Activated B cell treated with CpG ODN at 0.5 μM for 24 hours (primary cell): ENCODE measurements around the gene UBXN7. TPM values are rescaled to one million over a fixed set of nuclear protein-coding genes. Genes with fewer than 3 reads are reported as not detected.
"Not testable (repeated sequence)": the region's sequence is repeated elsewhere in the genome, so short reads cannot be mapped to it uniquely, and the experiment has no call there.

Experiments used
- ATAC-seq: fragments of 200-7000 bp; cut with Tn5 transposase; one replicate; pipeline ENCODE4 v1.10.0; 2021; ENCODE audit warnings: low read depth, mild to moderate bottlenecking, moderate library complexity
- CTCF ChIA-PET: fragments of 350-600 bp; sonication (Branson Sonifier 250); formaldehyde crosslinking; loops from one replicate; lab custom pipeline; 2021; ENCODE audit warnings: antibody characterized with exemption; lab: Charles Lee
- POLR2A ChIA-PET: fragments of 350-600 bp; sonication (Branson Sonifier 250); formaldehyde crosslinking; loops from one replicate; lab custom pipeline; 2021; ENCODE audit warnings: antibody characterized with exemption; lab: Charles Lee
- DNase-seq: peaks from one replicate; pipeline ENCODE4 v3.0.0; 2022
- H3K27ac Mint-ChIP-seq: one replicate; pipeline ENCODE4 v1.8.0; 2020; ENCODE audit warnings: mixed read lengths
- H3K27me3 Mint-ChIP-seq: one replicate; pipeline ENCODE4 v1.8.0; 2021; ENCODE audit warnings: mixed read lengths
- H3K36me3 Mint-ChIP-seq: one replicate; pipeline ENCODE4 v1.8.0; 2021; ENCODE audit warnings: low read depth, mixed read lengths
- H3K4me1 Mint-ChIP-seq: one replicate; pipeline ENCODE4 v1.8.0; 2021; ENCODE audit warnings: mixed read lengths
- H3K4me3 Mint-ChIP-seq: one replicate; pipeline ENCODE4 v1.8.0; 2020; ENCODE audit warnings: mild to moderate bottlenecking, mixed read lengths
- H3K9me3 Mint-ChIP-seq: one replicate; pipeline ENCODE4 v1.8.0; 2020; ENCODE audit warnings: mixed read lengths
- CTCF ChIP-seq: fragments of 200-600 bp; IDR thresholded peaks from one replicate; pipeline ENCODE4 v1.8.0; 2022; ENCODE audit warnings: antibody characterized with exemption, mild to moderate bottlenecking
- intact Hi-C: fragments of 100-400 bp; cut with micrococcal nuclease; formaldehyde crosslinking; loops from one replicate; pipeline ENCODE4 v1.15.1; 2024
- total RNA-seq: library from RNA; stranded (reverse); gene quantifications from 2 replicates; pipeline ENCODE4 v1.2.3, GENCODE V29; 2022

UBXN7 gene
- total RNA-seq, 1 donor from 2014 or later: 66.5 TPM

GRCh38 chr3:196423044-196423781, 9.0 kb downstream of the UBXN7 start:
- ATAC-seq (no peak), DNase-seq (no peak)
- POLR2A ChIA-PET: interaction anchor here (0.6 to 0.8 kb wide), 3 partner anchors 11 to 94 kb away, joined by 4 to 8 read pairs (median 8); no protein-coding TSS in a partner anchor
- Mint-ChIP-seq H3K27me3 (no peaks in the 10 kb centered on the region), H3K4me3 (no peak overlapping the region), H3K4me1 (peaks cover 48% of the 10 kb centered on the region), H3K36me3 (peaks cover 15% of the 10 kb centered on the region), H3K9me3 (no peaks in the 10 kb centered on the region), H3K27ac (no peak overlapping the region)
- intact Hi-C loops: no loop called here
- no peak for TF ChIP-seq CTCF
- CTCF ChIA-PET: no interaction called here

- intact Hi-C loops, H3K27ac Mint-ChIP-seq: not testable (repeated sequence)
- peaks cover 55% of the 10 kb centered on the region for H3K4me1 Mint-ChIP-seq
These were observed 10.6 kb downstream of the UBXN7 start for GRCh38 chr3:196421668-196422067.

GRCh38 chr3:196419386-196419785, 12.8 kb downstream of the UBXN7 start:
- TF ChIP-seq CTCF: no peak
- ChIA-PET CTCF (no interaction called here), POLR2A (no interaction called here)
- intact Hi-C loops: no loop called here
- peaks cover 63% of the 10 kb centered on the region for H3K4me1 Mint-ChIP-seq
- no peak for DNase-seq
- ATAC-seq: no peak
- peaks cover 10% of the 10 kb centered on the region for H3K36me3 Mint-ChIP-seq
- H3K27ac Mint-ChIP-seq: no peak overlapping the region
- no peaks in the 10 kb centered on the region for H3K9me3 Mint-ChIP-seq
- H3K27me3 Mint-ChIP-seq: no peaks in the 10 kb centered on the region
- H3K4me3 Mint-ChIP-seq: no peak overlapping the region

More at GRCh38 chr3:196421668-196422067, 10.6 kb downstream of the UBXN7 start:
- H3K27me3 Mint-ChIP-seq, H3K9me3 Mint-ChIP-seq, H3K4me3 Mint-ChIP-seq, ATAC-seq, CTCF ChIA-PET, H3K36me3 Mint-ChIP-seq, DNase-seq: not testable (repeated sequence)
- POLR2A ChIA-PET: interaction anchor here (0.7 kb wide), 1 partner anchor 65 kb away, joined by 3 read pairs; no protein-coding TSS in a partner anchor

GRCh38 chr3:196418601-196419000, 13.6 kb downstream of the UBXN7 start:
- Mint-ChIP-seq H3K4me1 (peaks cover 70% of the 10 kb centered on the region), H3K27me3 (no peaks in the 10 kb centered on the region), H3K27ac (no peak overlapping the region), H3K4me3 (no peak overlapping the region), H3K9me3 (no peaks in the 10 kb centered on the region), H3K36me3 (peaks cover 10% of the 10 kb centered on the region)
- DNase-seq (no peak), ATAC-seq (no peak)
- TF ChIP-seq CTCF: no peak
- ChIA-PET CTCF (no interaction called here), POLR2A (no interaction called here)
- intact Hi-C loops: no loop called here

- Mint-ChIP-seq H3K4me1 (peaks cover 67% of the 10 kb centered on the region), H3K27me3 (no peaks in the 10 kb centered on the region)
These were observed 17.8 kb downstream of the UBXN7 start for GRCh38 chr3:196414469-196414868.

More at GRCh38 chr3:196414469-196414868, 17.8 kb downstream of the UBXN7 start:
- no peak for TF ChIP-seq CTCF
- Mint-ChIP-seq H3K4me3 (no peak overlapping the region), H3K9me3 (no peaks in the 10 kb centered on the region), H3K27ac (no peak overlapping the region), H3K36me3 (peaks cover 7% of the 10 kb centered on the region)
- intact Hi-C loops: loop anchor here (5.0 kb wide), 1 partner anchor 42 kb away; no protein-coding TSS in a partner anchor
- ChIA-PET CTCF (no interaction called here), POLR2A (no interaction called here)
- ATAC-seq: no peak
- DNase-seq: no peak
